ENCODE results near the gene CYP51A1.
"Not testable (repeated sequence)": the region's sequence is repeated elsewhere in the genome, so short reads cannot be mapped to it uniquely, and the experiment has no call there.

CYP51A1 gene

GRCh38 chr7:92121681-92122080, 12.6 kb downstream of the CYP51A1 start:
- DNase-seq = no peak

DNA sequence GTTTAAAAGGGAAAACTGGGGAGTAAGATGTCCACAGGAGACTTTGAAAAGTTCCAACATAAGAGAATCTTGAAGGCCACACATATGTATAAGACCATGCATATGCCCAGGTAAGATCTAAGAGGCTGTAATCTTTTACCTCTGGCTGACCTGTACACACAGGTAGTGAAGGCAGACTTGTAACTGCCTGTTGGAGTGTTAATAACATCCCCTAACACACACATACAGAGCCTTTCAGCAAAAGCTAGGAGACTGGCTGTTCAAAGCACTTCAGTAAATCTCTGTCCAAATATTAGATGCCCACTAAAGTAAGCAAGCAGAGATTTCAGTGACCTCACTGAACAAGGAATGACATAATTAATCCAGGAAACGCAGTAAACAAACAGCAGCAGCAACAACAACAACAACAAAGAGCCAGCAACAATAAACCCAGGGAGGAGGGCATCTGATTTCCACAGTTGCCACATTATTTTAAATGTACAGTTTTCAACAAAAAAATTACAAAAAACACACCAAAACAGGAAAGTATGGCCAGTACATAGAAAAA, 15.0 kb downstream of the CYP51A1 start:
- DNase-seq = no peak

- no peak for DNase-seq
These were observed 17.3 kb downstream of the CYP51A1 start for GRCh38 chr7:92116949-92117348.

DNA sequence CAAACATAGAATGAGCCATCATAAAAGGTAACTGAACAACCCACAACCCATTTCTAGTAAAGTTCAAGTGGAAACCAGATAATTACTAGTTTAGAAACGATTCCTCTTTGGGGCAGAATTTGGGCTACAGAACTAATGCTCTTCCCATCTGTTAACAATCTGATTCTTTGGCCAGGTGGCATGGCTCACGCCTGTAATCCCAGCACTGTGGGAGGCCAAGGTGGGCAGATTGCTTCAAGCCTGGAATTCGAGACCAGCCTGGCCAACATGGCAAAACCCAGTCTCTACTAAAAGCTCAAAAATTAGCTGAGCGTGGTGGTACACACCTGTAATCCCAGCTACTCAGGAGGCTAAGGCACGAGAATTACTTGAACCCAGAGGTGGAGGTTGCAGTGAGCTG, 18.5 kb downstream of the CYP51A1 start:
- DNase-seq = no peak

DNA sequence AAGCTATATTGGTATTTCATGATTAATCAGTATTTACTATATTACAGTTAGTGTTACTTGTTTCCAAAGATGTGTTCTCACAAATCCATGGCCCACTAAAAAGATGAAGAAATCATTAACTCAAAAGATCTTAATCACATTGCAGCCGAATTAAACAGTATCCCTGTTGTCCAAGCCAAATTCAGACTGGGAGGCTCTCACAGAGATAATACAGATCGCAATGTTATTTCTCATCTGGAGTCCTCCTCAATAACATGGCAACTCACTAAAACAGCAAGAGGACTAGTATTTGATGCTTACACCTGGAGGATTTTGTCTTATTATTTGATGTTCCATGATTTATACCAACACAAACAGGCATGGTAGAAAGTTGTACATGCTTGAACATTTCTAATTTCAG, 23.4 kb downstream of the CYP51A1 start:
- DNase-seq = no peak

DNA sequence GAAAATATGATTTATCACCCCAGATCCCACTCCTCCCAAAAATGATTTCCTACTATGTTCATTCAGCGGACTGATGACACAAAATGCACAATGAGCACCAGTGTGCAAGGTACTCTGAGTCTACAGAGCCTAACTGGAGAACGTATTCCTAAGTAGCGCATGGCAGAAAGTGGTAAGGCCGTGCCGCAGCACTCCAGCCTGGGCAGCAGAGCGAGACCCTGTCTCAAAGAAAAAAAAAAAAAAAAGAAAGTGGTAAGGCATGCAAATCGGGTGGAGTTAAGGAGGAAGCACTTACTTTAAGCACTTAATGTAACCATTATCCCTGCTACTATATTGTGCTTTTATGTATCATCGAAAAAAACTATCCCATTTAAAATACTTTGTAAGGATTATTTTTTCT, 25.5 kb downstream of the CYP51A1 start:
- no peak for DNase-seq

DNA sequence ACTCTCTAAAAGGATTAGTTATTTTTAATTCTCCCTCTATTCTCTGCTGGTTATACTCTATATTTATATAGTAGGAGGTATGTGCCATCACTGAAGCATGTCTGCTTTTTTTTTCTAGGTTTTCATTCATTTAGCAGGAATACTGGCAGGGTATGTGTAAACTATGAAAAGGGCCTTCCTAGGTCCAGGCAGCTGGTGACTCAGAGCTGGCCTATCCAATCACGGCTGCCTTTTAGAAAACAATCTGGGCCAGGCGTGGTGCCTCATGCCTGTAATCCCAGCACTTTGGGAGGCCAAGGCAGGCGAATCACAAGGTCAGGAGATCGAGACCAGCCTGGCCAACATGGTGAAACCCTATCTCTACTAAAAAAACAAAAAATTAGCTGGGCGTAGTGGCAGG, 31.4 kb downstream of the CYP51A1 start:
- DNase-seq = not testable (repeated sequence)

DNA sequence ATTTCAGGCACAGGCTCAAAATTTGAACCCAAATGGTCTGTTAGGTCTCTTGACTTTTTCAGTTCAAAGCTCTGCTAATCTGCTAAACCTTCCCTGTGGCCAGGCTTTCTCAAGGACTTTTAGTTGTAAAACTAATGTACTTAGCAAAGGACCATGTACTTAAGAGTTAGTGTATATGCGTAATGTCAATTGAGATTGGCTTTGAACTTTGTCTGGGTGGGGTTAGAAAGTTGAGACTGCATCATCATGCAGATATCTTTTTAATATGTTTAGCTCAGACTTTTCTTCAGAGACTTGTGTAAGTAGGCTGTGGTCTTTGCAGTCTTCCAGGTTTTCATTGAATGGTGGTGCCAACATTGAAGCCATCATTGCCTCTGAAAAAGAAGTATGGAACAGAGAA, 33.7 kb downstream of the CYP51A1 start:
- DNase-seq = no peak

DNA sequence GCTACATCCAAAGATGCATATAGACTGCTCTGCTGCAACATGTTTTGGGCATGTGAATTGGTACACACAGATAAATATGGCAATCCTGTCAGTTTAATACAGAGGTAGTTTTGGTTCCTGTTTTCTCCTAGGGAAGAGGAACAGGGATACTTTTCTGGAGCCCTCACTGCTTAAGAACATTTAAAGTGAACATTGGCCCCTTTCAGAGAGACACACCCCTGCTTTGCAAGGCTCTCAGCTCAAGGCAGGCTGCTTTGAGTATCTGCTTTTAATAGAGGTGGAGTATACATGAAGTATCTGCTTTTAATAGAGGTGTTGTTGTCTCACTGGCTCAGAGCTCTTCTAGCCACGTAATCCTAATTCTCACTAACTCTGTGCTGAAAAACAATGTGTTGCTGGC, 38.9 kb downstream of the CYP51A1 start:
- DNase-seq = no peak

DNA sequence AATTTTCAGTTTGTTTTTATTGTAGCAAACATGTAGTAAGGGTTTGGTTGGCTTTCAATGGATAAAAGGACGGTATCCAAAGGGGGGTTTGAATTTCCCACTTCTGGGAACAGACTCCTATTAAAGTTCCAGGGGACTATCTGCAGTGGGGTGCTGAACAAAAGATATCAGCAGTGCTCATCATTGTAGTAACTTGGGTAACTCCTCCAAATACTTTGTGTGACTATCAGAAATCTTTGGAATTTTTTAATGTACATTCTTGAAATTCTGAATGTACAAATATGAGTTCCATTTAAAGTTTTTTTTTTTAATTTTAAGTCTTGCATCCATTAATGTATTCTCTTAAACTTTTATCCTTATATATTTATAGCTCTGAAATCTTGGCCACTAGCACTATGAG, 42.1 kb downstream of the CYP51A1 start:
- no peak for DNase-seq

DNA sequence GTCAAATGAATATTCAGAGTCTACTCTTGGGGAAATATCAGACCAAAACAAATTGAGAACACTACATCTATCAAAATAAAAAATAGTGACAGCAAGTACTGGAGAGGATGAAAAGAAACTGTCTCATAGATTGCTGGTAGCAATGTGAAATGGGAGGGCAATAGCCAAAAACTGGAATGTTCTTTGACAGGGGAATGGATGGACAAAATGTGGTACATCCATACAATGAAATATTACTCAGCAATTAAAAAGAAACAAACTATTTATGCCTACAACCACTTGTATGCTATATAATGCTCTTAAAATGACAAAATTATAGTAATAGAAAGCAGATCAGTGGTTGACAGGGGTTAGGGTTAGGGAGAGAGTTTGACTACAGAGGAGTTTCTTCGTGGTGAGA, 46.0 kb downstream of the CYP51A1 start:
- no peak for DNase-seq

GRCh38 chr7:92083922-92084321, 50.4 kb downstream of the CYP51A1 start:
- not testable (repeated sequence) for DNase-seq

- DNase-seq = no peak
These were observed 57.8 kb downstream of the CYP51A1 start for GRCh38 chr7:92076509-92076908.

GRCh38 chr7:92075455-92076158, 58.7 kb downstream of the CYP51A1 start:
- DNase-seq = no peak

- DNase-seq = no peak
These were observed 61.6 kb downstream of the CYP51A1 start for GRCh38 chr7:92072708-92073107.

DNA sequence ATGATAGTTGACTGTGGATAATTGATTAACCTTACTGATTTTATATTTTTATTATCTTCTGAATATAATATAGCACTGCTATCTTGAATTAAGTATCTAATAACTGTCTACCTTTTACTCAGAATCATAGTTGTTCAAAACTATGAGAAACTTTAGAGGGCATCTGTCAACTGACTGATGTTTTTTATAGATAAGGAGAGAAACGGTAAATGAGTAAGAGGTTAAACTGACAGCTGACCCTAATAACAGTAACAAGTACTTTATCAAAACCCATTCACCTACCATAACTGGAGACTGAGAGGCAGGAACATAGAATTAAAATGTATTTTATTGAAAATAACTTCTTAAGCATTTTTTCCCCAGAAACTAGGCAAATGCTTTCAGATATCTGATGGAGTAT, 62.2 kb downstream of the CYP51A1 start:
- no peak for DNase-seq

DNA sequence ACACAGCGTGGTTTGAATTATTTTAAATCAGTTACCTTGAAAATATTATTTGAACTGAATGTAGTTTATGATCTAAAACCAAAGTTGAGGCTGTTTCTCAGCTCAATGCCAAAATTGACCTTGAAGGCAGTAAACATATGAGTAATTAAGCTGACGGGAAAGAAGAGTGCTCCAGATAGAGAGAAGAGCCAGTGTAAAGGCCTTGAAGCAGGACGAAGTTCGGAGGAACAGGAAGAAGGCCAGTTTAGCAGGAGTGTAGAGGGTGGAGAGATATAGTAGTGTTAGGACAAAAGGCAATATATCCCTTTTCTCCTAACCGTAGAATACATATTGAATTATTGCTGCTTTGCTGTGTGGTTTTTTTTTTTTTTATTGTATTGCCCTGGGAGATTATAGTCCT, 63.2 kb downstream of the CYP51A1 start:
- DNase-seq = no peak

GRCh38 chr7:92064438-92065029, 69.7 kb downstream of the CYP51A1 start:
- no peak for DNase-seq
